Fibroblast of pulmonary artery (primary cell): ENCODE results near the gene GPR107.

Experiments used
- DNase-seq: peaks from one replicate; pipeline ENCODE4 v3.0.0-alpha.2; 2010; ENCODE audit warnings: low read depth
- H3K4me3 ChIP-seq: replicated peaks from 2 replicates; pipeline ENCODE4 v1.5.1; 2011; ENCODE audit warnings: low read depth, mild to moderate bottlenecking, control low read depth, low read length, moderate library complexity
- CTCF ChIP-seq: IDR thresholded peaks from 2 replicates; pipeline ENCODE4 v1.5.1; 2011; ENCODE audit warnings: mild to moderate bottlenecking, control low read depth, low read length, inconsistent platforms; ENCODE audit errors: missing control alignments

Gene GPR107

DNA sequence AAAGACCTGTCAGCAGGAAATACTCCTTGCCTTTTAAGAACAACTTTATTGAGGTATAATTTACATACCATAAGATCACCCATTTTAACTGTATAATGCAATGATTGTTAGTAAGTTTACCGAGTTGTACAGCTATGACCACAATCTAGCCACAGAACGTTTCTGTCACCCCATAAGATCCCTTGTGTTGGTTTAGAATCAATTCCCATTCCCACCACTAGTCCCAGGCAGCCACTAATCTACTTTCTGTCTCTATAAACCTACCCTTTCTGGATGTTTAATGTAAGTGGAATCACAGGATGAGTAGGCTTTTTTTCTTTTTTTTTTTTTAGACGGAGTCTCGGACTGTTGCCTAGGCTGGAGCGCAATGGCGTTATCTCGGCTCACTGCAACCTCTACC, 4.4 kb downstream of the GPR107 start:
- peak; percentile 36 for TF ChIP-seq CTCF

GRCh38 chr9:130058887-130059286, 5.2 kb downstream of the GPR107 start:
- TF ChIP-seq CTCF: no peak
- H3K4me3 ChIP-seq: no peak overlapping the region
- no peak for DNase-seq

More for the DNA sequence above, 4.4 kb downstream of the GPR107 start:
- no peak overlapping the region for H3K4me3 ChIP-seq
- peak; percentile 24 for DNase-seq

GRCh38 chr9:130060296-130060695, 6.6 kb downstream of the GPR107 start:
- TF ChIP-seq CTCF: no peak
- DNase-seq: no peak
- no peak overlapping the region for H3K4me3 ChIP-seq

- no peak for DNase-seq
- H3K4me3 ChIP-seq: no peak overlapping the region
- no peak for TF ChIP-seq CTCF
Measured at GRCh38 chr9:130062750-130063149, 9.0 kb downstream of the GPR107 start.

DNA sequence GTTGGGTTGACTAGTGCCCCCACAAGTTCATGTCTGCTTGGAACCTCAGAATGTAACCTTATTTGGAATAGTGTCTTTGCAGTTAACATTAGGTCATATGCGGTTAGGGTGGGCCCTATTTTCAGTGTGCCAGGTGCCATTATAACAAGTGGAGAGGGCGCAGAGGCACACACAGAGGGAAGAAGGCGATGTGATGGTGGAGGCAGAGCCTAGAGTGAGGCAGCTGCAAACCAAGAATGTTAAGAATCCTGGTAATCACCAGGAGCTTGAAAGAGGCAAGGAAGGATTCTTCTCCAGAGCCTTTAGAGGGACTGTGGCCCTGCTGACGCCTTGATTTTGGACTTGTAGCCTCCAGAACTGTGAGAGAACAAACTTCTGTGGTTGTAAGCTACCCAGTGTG, 10.9 kb downstream of the GPR107 start:
- no peak for TF ChIP-seq CTCF
- H3K4me3 ChIP-seq: no peak overlapping the region
- no peak for DNase-seq

- H3K4me3 ChIP-seq: no peak overlapping the region
- no peak for TF ChIP-seq CTCF
- no peak for DNase-seq
Measured at GRCh38 chr9:130069048-130069447, 15.3 kb downstream of the GPR107 start.

DNA sequence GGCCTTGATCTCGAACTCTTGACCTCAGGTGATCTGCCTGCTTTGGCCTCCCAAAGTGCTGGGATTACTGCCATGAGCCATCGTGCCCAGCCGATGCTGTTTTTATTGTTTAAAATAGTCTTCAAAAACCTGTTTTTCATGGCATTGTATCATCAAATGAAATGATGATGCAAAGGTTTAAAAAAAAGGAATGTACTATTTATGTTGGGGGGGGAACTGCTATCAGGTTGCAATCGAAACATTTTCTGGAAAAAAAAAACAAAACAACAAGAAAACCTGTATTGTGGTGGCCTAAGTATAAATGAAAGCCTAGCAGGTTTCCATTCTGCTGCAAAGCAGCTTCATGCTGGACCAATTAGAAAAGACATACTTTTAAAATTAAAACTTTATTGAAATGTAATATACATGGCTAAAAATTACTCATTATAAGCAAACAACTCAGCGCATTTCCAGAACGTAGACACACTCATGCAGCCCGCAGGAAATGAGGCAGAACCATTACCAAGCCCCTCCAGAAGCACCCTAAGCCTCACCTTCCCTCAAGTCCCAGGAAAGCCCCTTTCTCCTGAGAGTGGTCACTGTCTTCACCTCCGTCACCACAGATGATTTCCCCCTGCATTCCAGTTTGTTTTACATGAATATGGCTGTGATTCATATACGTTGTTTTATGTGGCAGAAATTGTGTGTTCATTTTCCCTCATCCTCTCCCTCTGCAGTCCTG, 19.0 kb downstream of the GPR107 start:
- H3K4me3 ChIP-seq: no peak overlapping the region
- DNase-seq: no peak
- TF ChIP-seq CTCF: no peak
